ENCODE results near the gene GTF2H1.
"Not testable (repeated sequence)": the region's sequence is repeated elsewhere in the genome, so short reads cannot be mapped to it uniquely, and the experiment has no call there.

Gene GTF2H1

GRCh38 chr11:18319914-18320313 lies 2.5 kb upstream of the GTF2H1 start:
- no peak for DNase-seq (ENCODE audit: low spot score)

- DNase-seq (ENCODE audit: low spot score), result no peak
Measured at GRCh38 chr11:18320617-18321016, 1.8 kb upstream of the GTF2H1 start.

- no peak for DNase-seq (ENCODE audit: low spot score)
Measured at GRCh38 chr11:18321578-18321968, 794 bp upstream of the GTF2H1 start.

- no peak for DNase-seq (ENCODE audit: low spot score)
Measured at GRCh38 chr11:18322818-18323570, 627 bp downstream of the GTF2H1 start.

- not testable (repeated sequence) for DNase-seq (ENCODE audit: low spot score)
Measured at GRCh38 chr11:18323881-18324280, 1.5 kb downstream of the GTF2H1 start.

GRCh38 chr11:18324381-18324780 lies 2.0 kb downstream of the GTF2H1 start:
- DNase-seq (ENCODE audit: low spot score), result no peak

GRCh38 chr11:18329196-18329870 lies 7.0 kb downstream of the GTF2H1 start:
- DNase-seq (ENCODE audit: low spot score), result no peak

- no peak for DNase-seq (ENCODE audit: low spot score)
Measured at GRCh38 chr11:18330921-18331320, 8.6 kb downstream of the GTF2H1 start.

- DNase-seq (ENCODE audit: low spot score), result peak; percentile 67
Measured at GRCh38 chr11:18332302-18332701, 9.9 kb downstream of the GTF2H1 start.

GRCh38 chr11:18332891-18333290 lies 10.5 kb downstream of the GTF2H1 start:
- no peak for DNase-seq (ENCODE audit: low spot score)

- DNase-seq (ENCODE audit: low spot score), result no peak
Measured at GRCh38 chr11:18347471-18348125, 25.2 kb downstream of the GTF2H1 start.

GRCh38 chr11:18352581-18352980 lies 30.2 kb downstream of the GTF2H1 start:
- no peak for DNase-seq (ENCODE audit: low spot score)

- no peak for DNase-seq (ENCODE audit: low spot score)
Measured at GRCh38 chr11:18358646-18359045, 36.3 kb downstream of the GTF2H1 start.

GRCh38 chr11:18361154-18361553 lies 38.8 kb downstream of the GTF2H1 start:
- DNase-seq (ENCODE audit: low spot score), result no peak

GRCh38 chr11:18364495-18365073 lies 42.2 kb downstream of the GTF2H1 start:
- no peak for DNase-seq (ENCODE audit: low spot score)

- DNase-seq (ENCODE audit: low spot score), result no peak
Measured at GRCh38 chr11:18365741-18366140, 43.4 kb downstream of the GTF2H1 start.

- DNase-seq (ENCODE audit: low spot score), result no peak
Measured at GRCh38 chr11:18366286-18366685, 43.9 kb downstream of the GTF2H1 start.

GRCh38 chr11:18367431-18367830 lies 45.1 kb downstream of the GTF2H1 start:
- no peak for DNase-seq (ENCODE audit: low spot score)

- DNase-seq (ENCODE audit: low spot score), result no peak
Measured at GRCh38 chr11:18368221-18368620, 45.9 kb downstream of the GTF2H1 start.

- no peak for DNase-seq (ENCODE audit: low spot score)
Measured at GRCh38 chr11:18369398-18369797, 47.0 kb downstream of the GTF2H1 start.

- DNase-seq (ENCODE audit: low spot score), result no peak
Measured at GRCh38 chr11:18371279-18371678, 48.9 kb downstream of the GTF2H1 start.

GRCh38 chr11:18372201-18372600 lies 49.8 kb downstream of the GTF2H1 start:
- no peak for DNase-seq (ENCODE audit: low spot score)

GRCh38 chr11:18374956-18375355 lies 52.6 kb downstream of the GTF2H1 start:
- no peak for DNase-seq (ENCODE audit: low spot score)

All from CD4-positive, alpha-beta T cell treated with Interleukin-15 for 4 hours (primary cell).